Right atrium auricular region (tissue), 2 donors: ENCODE results near the gene GAL3ST2. TPM values are rescaled to one million over a fixed set of nuclear protein-coding genes. Genes with fewer than 3 reads are reported as not detected.
"Not testable (repeated sequence)": the region's sequence is repeated elsewhere in the genome, so short reads cannot be mapped to it uniquely, and the experiment has no call there.

ENCODE experiments used
- DNase-seq: peaks from one replicate; pipeline ENCODE4 v3.0.0-alpha.2; 2019; ENCODE audit warnings: low spot score
- H3K27ac ChIP-seq, 2 donors: fragments of 200-600 bp; sonication (generic); 1 replicate in 1 of 2; 2 replicates in 1 of 2; pipeline ENCODE4 v1.5.1; 2016 to 2019
- H3K27me3 ChIP-seq, 2 donors: fragments of 200-600 bp; sonication (generic); one replicate each; pipeline versions ENCODE4 v1.5.1 to v1.6.0; 2017 to 2019
- H3K36me3 ChIP-seq: fragments of 200-600 bp; sonication (generic); one replicate; pipeline ENCODE4 v1.5.1; 2016
- H3K4me1 ChIP-seq, 2 donors: fragments of 200-600 bp; sonication (generic); one replicate each; pipeline versions ENCODE4 v1.5.1 to v1.6.0; 2017 to 2019
- H3K4me3 ChIP-seq, 2 donors: fragments of 200-600 bp; sonication (generic); 1 replicate in 1 of 2; 2 replicates in 1 of 2; pipeline ENCODE4 v1.5.1; 2017 to 2019; ENCODE audit warnings: mild to moderate bottlenecking in 1 of 2, moderate library complexity in 1 of 2
- H3K9me3 ChIP-seq, 2 donors: fragments of 200-600 bp; sonication (generic); one replicate each; pipeline ENCODE4 v1.5.1; 2019
- CTCF ChIP-seq, 2 donors: fragments of 200-600 bp; sonication (generic); IDR thresholded peaks; one replicate each; pipeline ENCODE4 v1.5.1; 2019; ENCODE audit warnings: antibody characterized with exemption in 2 of 2
- total RNA-seq, 2 donors: library from RNA; depleted of rRNA; stranded (reverse); fragments of >200 nt; gene quantifications; one replicate each; pipeline ENCODE4 v1.1.0, GENCODE V29; 2016

GAL3ST2 gene
- total RNA-seq, 2 donors from 2014 or later, result 0.56 to 1.1 TPM

- no peak for DNase-seq
- no peak for TF ChIP-seq CTCF (IDR thresholded peaks at IDR 0.05)
- Histone ChIP-seq H3K4me3 (no peak overlapping the region), H3K36me3 (no peaks in the 10 kb centered on the region), H3K27ac (no peak overlapping the region), H3K9me3 (no peaks in the 10 kb centered on the region), H3K27me3 (no peaks in the 10 kb centered on the region), H3K4me1 (no peaks in the 10 kb centered on the region)
Measured at GRCh38 chr2:241788135-241788534, 11.5 kb downstream of the GAL3ST2 start.

GRCh38 chr2:241788572-241788971, 11.9 kb downstream of the GAL3ST2 start:
- Histone ChIP-seq H3K9me3 (no peaks in the 10 kb centered on the region), H3K36me3 (no peaks in the 10 kb centered on the region), H3K27me3 (no peaks in the 10 kb centered on the region), H3K27ac (no peak overlapping the region), H3K4me1 (no peaks in the 10 kb centered on the region), H3K4me3 (no peak overlapping the region)
- peak; percentile 30 for DNase-seq
- TF ChIP-seq CTCF (IDR thresholded peaks at IDR 0.05), result no peak

GRCh38 chr2:241791385-241791784, 14.8 kb downstream of the GAL3ST2 start:
- H3K4me3 ChIP-seq, H3K9me3 ChIP-seq, H3K36me3 ChIP-seq, DNase-seq, H3K4me1 ChIP-seq, H3K27ac ChIP-seq, H3K27me3 ChIP-seq: not testable (repeated sequence)

- DNase-seq, result no peak
- no peaks in the 10 kb centered on the region for H3K36me3 ChIP-seq
- no peak overlapping the region for H3K27ac ChIP-seq
- no peaks in the 10 kb centered on the region for H3K27me3 ChIP-seq
- no peak for TF ChIP-seq CTCF (IDR thresholded peaks at IDR 0.05)
- no peaks in the 10 kb centered on the region for H3K9me3 ChIP-seq
- no peak overlapping the region for H3K4me3 ChIP-seq
- no peaks in the 10 kb centered on the region for H3K4me1 ChIP-seq
Measured at GRCh38 chr2:241793385-241793784, 16.8 kb downstream of the GAL3ST2 start.

GRCh38 chr2:241794250-241794823, 17.7 kb downstream of the GAL3ST2 start:
- Histone ChIP-seq H3K27me3 (no peaks in the 10 kb centered on the region), H3K27ac (no peak overlapping the region), H3K9me3 (no peaks in the 10 kb centered on the region), H3K4me3 (no peak overlapping the region), H3K4me1 (no peaks in the 10 kb centered on the region), H3K36me3 (no peaks in the 10 kb centered on the region)
- DNase-seq, result peak; percentile 26
- no peak for TF ChIP-seq CTCF (IDR thresholded peaks at IDR 0.05)

- TF ChIP-seq CTCF (IDR thresholded peaks at IDR 0.05), result no peak
- peak; percentile 30 for DNase-seq
- Histone ChIP-seq H3K36me3 (no peaks in the 10 kb centered on the region), H3K4me1 (no peaks in the 10 kb centered on the region), H3K4me3 (no peak overlapping the region), H3K27ac (no peak overlapping the region), H3K27me3 (no peaks in the 10 kb centered on the region), H3K9me3 (no peaks in the 10 kb centered on the region)
Measured at GRCh38 chr2:241795021-241795999, 18.7 kb downstream of the GAL3ST2 start.
